ENCODE results near the gene IFITM5.
"Not testable (repeated sequence)": the region's sequence is repeated elsewhere in the genome, so short reads cannot be mapped to it uniquely, and the experiment has no call there.

The IFITM5 gene

DNA sequence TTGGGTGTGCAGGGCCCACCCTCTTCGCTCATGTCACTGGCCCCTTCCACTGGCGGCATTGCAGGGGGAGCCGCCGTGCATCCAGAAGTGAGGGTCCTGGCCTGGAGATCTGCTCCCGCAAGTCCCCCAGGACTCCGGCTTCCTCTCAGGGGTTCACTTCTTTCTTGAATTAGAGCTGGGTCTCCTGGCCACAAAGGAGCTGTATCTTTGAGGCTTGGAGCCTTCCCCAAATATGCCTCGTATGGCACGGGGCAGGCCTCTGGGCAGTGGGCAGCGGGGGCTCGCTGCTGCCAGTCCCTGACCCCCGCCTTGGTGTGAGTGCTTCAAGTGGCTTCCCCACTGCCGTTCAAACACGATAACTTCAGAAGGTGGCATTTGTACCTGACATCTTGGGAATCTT lies 28.7 kb upstream of the IFITM5 start:
- DNase-seq (ENCODE audit: low read depth) = no peak

DNA sequence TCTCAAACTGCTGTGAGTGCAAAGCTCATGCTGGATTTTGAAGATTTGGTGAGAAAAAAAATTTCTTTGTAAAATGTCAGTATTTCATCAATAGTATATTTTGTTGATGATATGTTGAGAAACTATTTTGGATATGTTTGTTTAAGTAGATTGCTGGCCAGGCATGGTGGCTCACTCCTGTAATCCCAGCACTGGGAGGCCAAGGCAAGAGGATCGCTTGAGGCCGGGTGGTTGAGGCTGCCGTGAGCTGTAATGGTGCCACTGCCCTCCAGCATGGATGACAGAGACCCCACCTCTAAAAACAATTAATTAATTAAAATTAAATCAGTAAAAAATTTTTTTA lies 28.2 kb upstream of the IFITM5 start:
- no peak for DNase-seq (ENCODE audit: low read depth)

DNA sequence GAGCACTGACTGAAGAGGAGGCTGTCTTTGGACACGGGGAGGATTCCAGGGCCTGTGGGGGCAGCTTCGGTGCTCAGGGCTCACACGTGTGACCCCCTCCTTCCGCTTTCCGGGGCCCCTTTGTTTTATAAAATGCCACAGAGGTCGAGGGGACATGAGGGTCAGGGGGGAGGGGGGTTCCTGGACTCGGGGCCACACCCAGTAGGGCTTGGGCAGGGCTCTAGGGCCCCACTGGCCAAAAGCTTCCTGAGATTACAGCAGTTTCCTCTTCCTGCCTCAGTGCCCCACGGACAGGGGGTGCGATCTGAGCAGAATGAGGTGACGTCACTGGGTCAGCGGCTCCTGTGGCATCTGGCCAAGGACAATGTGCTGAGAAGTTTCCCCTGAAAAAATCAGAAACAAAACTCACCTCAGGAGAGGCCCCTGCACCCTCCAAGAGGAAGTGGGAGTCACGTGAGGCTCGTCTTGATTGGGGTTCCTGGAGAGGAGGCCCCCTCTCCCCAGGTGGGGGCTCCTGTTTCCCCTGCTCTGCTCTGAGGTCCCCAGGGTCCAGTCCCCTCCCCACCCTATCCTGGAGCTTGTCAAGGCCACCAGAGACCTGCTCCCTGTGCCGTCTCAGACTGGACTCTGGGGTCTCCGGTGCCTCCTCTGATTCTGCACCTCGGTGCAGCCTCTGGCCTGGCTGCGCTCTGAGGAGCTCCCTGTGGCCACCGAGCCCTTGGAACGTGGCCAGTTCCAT lies 27.7 kb upstream of the IFITM5 start:
- peak; percentile 38 for DNase-seq (ENCODE audit: low read depth)

DNA sequence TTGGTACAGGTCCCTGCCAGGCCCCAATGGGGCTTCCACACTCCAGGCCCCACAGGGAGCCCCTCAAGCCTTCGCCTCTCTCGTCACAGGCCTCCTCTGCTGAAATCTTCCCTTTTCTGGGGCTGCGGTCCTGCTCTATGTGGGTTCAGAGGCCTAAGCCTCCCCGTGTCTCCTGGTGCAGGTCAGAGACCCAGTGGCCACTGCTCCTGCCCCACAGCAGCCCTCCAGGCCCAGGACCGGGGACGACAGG lies 27.2 kb upstream of the IFITM5 start:
- no peak for DNase-seq (ENCODE audit: low read depth)

DNA sequence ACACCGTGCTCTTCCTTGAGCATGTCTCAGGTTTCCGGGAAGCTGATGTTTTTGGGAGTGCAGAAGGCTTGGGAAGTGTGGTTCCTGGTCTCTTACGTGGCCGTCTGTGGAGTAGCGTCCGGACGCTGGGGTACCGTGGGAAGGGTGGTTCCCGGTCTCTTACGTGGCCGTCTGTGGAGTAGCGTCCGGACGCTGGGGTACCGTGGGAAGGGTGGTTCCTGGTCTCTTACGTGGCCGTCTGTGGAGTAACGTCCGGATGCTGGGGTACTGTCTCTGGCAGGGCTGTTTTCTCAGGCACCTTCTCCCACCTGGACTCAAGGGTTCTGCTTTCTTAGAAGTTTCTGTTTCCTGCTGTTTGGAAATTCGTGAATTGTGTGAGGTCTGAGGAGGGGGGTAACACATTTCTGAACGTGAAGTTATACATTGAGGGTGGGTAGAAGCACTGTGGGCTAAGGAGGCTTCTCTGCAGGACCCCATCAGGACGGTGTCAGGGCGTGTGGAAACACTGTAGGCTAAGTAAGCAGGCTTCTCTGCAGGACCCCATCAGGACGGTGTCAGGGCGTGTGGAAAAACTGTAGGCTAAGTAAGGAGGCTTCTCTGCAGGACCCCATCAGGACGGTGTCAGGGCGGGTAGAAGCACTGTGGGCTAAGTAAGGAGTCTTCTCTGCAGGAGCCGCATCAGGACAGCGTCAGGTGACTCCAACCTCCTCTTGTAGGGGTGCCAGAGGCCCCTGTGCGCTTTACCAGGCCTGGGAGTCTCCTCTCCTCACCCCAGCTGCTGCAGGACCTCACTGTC lies 26.7 kb upstream of the IFITM5 start:
- DNase-seq (ENCODE audit: low read depth) = no peak

DNA sequence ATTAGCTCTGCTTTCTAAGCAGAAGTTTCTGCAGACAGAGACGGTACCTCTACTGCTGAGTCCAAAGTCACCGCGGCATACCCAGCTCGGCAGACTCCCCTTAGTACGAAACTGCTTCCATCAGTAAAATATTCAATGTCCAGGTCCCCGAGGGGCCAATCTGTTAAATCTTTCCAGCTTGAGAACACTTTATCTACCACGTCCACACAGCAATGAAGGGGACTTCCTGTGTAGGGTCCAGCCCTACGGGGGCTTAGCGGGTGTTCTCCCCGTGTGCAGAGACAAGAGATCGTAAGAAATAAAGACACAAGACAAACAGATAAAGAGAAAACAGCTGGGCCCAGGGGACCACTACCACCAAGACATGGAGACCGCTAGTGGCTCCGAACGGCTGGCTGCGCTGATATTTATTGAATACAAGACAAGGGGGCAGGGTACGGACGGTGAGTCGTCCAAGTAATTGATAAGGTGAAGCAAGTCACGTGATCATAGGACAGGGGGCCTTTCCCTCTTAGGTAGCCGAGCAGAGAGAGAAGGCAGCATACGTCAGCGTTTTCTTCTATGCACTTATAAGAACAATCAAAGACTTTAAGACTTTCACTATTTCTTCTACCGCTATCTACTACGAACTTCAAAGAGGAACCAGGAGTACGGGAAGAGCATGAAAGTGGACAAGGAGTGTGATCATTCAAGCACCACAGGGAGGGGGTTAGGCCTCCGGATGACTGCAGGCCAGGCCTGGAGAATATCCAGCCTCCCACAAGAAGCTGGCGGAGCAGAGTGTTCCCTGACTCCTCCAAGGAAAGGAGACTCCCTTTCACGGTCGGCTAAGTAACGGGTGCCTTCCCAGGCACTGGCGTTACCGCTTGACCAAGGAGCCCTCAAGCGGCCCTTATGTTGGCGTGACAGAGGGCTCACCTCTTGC lies 25.5 kb upstream of the IFITM5 start:
- DNase-seq (ENCODE audit: low read depth) = not testable (repeated sequence)

DNA sequence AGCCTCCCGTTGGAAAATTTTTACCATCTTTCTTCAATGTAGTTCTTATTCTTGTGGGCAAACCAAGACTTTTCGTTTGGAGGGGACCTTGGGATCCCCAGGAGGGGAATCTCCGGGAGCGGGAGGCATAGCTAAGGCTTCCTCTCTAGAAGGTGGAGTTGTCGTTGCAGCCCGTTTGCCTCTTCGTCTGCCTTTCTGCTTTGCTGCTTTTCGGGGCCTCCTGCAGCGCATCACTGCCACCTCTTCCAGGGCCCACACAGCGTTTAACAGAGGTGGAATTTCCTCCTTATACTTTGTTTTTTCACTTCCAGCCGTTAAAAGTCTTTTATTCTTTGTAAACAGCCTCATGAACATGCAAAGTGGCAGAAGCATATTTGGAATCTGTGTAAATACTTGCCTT lies 24.8 kb upstream of the IFITM5 start:
- DNase-seq (ENCODE audit: low read depth) = no peak

DNA sequence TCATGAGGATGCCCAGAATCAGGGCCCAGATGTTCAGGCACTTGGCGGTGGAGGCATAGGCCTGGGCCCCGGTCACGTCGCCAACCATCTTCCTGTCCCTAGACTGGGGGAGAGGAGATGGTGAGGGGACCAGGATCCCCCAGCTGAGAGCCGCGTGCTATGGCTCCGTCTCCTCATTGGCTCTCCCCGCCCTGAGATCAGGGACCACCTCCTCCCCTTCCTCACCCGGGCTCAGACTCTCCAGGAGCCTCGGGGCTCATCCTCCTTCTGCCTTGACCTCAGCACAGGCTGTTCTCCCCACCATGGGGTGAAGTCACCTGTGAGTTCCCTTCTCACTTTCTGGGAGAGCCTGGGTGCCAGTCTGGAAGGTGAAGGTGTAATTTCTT lies 20.6 kb upstream of the IFITM5 start:
- DNase-seq (ENCODE audit: low read depth) = not testable (repeated sequence)

DNA sequence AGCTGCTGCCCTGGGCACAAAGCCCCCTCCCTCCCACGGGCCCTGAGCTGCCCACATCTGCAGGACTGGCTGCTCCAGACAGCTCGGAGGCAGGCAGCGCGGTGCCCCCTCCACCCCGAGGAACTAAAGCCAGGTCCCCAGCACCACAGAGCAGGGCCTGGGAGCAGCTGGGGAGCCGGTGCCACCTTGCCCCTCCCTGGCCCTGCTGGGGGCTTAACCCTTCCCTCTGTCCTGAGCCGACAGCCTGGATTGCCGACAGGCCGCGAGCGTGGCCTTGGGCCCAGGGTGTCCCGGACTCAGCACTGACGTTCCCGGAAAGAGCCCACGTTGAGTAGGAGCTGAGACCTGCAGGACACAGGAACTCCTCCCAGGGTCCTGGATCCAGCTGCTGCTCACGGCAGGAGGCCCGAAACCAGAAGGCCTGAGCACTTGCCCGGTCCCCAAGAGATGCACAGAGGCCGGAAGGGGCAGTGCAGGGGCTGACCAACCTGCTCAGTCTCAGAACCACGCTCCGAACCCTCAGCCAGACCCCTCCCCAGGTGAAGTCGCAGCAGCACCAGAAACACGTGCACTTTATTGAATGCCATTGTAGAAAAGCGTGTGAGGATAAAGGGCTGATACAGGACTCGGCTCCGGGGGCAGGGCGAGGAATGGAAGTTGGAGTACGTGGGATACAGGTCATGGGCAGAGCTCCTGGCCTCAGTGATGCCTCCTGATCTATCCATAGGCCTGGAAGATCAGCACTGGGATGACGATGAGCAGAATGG lies 20.0 kb upstream of the IFITM5 start:
- not testable (repeated sequence) for DNase-seq (ENCODE audit: low read depth)

DNA sequence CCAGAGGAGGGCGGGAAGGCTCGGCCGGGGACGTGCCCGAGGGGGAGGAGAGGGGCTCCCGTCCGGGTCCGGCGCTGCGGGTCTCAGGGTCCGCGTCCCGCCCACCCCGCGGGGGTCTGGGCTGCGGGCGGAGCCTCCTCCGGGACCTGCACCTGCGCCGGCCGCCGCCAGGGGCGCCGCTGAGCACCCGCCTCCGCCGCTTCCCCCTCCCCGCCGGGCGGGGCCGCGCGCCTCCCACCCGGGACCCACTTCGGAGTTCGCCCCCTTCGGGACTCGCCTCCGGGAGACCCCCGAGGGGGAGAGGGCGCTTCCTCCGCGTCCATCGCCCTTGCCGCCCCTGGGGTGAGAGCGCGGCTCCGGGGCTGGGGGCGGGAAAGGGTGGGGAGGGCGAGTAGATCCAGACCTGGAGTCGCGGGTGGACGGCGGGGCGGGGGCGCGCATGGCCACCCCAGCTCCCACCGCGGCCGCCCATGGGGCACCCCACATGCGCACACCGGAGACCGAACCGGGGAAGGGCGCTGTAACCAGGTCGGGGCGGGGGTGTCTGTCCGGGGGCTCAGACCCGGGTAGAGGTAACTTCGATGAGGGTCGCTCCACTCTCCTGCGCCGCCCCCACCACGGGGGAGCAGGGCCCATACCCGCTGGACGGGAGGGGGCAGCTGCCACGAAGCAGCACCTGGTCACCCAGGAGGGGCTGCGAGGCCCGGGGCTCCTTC lies 19.2 kb upstream of the IFITM5 start:
- not testable (repeated sequence) for DNase-seq (ENCODE audit: low read depth)

DNA sequence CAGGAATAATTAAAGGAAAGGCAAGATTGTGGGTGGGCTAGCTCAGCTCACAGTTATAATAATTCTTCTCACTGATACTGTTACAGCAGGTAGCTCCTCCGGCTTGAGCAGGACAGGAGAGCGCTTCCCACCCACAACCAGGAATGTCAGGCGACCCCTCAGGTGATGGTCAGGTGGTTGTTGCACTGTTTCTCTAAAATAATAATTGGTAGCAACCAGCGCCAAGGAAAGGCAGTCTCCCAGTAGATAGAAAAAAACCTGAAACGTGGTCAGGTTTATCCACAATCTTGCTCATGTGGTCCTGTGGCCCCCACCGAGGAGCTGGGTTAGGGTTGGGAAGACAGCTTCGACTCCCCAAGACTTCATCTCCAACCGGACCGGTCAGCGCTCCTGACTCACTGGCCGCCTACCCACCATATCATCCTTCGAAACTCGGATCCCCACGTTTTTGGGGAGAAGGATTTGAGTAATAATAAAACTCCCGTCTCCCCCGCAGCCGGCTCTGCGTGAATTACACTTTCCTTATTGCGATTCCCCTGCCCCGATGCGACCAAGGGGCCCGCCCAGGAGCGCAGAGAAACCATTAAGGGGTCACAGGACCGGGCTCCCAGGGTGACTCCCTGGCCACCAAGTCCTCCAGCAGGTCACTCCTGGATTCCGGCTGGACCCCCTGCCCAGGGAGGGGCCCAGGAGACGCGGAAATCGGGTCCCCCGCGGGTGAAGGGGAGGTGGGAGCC lies 18.5 kb upstream of the IFITM5 start:
- not testable (repeated sequence) for DNase-seq (ENCODE audit: low read depth)

DNA sequence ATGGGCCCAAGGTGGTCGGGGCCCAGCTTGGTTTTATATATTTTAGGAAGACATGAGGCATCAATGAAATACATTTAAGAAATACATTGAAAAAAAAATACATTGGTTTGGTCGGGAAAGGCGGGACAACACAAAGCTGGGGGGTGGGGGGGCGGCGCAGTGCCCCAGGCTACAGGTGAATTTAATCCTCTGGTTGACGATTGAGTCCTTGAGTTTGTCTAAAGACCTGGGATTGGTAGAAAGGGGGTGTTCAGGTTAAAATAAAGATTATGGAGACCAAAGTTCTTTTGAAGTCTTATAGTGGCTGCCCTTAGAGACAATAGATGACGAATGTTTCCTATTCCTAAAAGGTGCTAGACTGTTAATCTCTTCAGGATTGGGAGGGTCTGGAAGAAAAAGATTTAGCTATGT lies 17.6 kb upstream of the IFITM5 start:
- DNase-seq (ENCODE audit: low read depth) = no peak

DNA sequence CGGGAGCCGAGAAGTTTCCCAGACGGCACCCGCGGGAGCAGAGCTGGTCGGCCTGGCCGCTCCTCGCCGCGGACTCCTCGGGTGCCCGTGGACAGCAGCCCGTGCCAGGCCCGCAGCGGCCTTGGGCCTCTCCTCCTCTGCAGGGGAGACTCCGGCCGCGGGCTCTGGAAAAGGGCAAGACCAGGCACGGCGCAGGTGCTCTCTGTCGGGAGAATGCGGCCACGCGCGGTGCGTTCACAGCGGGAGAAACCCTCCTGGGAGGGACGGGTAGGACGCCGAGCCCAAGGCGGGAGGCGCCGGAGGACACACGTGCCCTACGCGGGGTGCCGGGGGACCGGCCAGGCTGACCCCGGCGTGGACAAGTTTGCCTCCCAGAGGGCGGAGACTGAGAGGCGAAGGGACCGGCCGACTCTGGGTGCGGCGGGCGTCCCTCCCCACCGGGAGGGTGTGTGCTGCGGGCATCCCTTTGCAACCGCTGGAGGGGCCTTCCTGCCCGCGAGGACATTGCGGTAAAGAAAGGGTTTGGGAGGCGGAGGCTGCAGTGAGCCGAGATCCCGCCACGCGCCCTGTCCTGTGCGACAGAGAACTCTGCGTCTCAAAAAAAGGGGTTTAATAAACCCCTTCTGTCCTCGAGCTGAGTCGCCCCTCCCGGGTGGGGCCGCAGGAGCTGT lies 16.8 kb upstream of the IFITM5 start:
- DNase-seq (ENCODE audit: low read depth) = no peak

DNA sequence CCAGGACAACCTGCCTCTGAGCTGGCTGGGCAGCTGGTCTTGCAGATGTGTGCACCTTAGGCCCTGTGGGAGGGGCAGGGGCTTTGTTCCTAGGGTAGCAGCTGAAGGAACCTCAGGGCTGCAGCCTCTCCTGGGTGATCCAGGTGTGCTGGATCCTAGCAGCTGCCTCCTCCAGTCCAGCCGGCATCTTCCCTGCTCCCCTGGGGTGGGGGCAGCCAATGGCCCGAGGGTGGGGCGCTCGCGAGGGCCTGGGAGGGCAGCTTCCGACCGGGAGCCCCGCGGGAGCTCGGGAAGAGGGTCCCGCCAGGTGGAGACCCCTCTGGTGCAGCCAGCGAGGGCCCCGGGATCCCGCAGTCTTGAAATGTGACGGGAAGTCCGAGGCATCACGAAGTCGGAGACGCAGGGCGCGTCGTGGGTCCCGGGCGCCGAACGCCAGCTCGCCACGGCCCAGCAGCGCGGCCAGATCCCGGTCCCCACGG lies 16.2 kb upstream of the IFITM5 start:
- DNase-seq (ENCODE audit: low read depth) = no peak

DNA sequence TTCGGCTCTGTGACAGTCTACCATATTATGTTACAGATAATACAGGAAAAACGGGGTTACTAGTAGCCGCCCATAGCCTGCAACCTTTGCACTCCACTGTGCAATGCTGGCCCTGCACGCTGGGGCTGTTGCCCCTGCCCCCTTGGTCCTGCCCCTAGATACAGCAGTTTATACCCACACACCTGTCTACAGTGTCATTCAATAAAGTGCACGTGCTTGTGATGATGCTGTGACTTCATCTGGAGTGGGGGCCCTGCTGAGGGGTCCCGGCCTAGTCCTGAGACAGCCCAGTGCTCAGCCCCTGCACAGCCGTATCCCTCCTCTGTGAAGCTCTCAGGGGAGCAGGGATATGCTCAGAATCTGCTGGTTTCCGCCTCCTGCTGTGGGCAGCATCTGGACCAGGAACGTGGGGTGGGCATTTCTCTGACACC lies 15.7 kb upstream of the IFITM5 start:
- no peak for DNase-seq (ENCODE audit: low read depth)

DNA sequence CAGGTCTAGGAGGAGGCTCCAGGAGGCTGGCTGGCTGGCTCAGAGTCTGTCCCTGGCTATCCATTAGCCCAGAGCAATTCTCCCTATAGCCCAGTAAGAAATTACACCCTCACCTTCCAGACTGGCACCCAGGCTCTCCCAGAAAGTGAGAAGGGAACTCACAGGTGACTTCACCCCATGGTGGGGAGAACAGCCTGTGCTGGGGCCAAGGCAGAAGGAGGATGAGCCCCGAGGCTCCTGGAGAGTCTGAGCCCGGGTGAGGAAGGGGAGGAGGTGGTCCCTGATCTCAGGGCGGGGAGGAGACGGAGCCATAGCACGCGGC lies 15.2 kb upstream of the IFITM5 start:
- DNase-seq (ENCODE audit: low read depth) = not testable (repeated sequence)

DNA sequence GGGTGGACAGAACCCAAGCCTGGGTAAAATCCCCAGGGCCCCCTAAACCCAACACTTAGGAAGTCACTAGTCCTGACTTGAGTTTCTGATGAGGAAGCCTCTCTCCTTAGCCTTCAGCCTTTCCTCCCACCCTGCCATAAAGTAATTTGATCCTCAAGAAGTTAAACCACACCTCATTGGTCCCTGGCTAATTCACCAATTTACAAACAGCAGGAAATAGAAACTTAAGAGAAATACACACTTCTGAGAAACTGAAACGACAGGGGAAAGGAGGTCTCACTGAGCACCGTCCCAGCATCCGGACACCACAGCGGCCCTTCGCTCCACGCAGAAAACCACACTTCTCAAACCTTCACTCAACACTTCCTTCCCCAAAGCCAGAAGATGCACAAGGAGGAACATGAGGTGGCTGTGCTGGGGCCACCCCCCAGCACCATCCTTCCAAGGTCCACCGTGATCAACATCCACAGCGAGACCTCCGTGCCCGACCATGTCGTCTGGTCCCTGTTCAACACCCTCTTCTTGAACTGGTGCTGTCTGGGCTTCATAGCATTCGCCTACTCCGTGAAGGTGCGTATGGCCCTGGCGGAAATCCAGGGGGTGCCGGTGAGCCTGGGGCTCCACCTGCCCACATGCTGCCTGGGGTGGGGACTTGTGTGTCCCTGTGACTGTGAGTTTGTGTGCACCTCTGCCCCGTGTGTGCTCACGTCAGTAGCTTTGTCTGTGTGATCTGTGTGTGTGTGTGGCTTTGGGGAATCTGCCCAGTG lies 14.6 kb upstream of the IFITM5 start, which contains the start of gene IFITM1:
Gene IFITM1, plus strand, starts transcription at position 254 of the 767 bp plus-strand sequence. Its CDS starts 131 bp downstream, at position 385.
- no peak for DNase-seq (ENCODE audit: low read depth)

DNA sequence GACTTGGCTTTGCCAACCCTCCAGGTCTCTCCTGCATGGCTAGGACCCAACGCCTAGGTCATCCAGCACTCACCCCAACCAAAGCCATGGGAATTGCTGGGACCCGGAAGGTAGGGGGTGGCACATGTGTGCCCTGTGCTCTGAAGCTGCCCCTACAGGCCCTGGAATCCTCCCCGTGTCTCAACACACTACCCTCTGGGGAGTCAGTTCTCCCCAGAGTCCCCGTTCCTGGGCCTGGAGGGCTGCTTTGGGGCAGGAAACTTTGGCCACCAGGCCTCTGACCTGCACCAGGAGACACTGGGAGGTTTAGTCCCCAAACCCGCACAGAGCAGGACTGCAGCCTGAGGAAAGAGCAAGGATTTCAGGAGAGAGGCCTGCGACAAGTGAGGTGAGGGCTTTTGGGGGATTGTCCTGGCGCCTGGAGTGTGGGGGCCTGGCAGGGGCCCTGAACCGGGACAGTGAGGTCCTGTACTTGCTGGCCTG lies 14.0 kb upstream of the IFITM5 start:
- no peak for DNase-seq (ENCODE audit: low read depth)
